C4-2B (cell line): Measurements from ENCODE around the gene TEX44.

Experiments
- H3K27ac ChIP-seq: fragments of 450-650 bp; 2 replicates; pipeline ENCODE4 v1.5.1; 2017
- ZFX ChIP-seq: fragments of 450-650 bp; IDR thresholded peaks from 2 replicates; pipeline ENCODE4 v1.6.1; 2017
- TF ChIP-seq, protein P1 (sequence below): fragments of 450-650 bp; conservative IDR thresholded peaks from 2 replicates; pipeline ENCODE4 v1.5.1; 2017; ENCODE audit warnings: mild to moderate bottlenecking

TEX44 gene

DNA sequence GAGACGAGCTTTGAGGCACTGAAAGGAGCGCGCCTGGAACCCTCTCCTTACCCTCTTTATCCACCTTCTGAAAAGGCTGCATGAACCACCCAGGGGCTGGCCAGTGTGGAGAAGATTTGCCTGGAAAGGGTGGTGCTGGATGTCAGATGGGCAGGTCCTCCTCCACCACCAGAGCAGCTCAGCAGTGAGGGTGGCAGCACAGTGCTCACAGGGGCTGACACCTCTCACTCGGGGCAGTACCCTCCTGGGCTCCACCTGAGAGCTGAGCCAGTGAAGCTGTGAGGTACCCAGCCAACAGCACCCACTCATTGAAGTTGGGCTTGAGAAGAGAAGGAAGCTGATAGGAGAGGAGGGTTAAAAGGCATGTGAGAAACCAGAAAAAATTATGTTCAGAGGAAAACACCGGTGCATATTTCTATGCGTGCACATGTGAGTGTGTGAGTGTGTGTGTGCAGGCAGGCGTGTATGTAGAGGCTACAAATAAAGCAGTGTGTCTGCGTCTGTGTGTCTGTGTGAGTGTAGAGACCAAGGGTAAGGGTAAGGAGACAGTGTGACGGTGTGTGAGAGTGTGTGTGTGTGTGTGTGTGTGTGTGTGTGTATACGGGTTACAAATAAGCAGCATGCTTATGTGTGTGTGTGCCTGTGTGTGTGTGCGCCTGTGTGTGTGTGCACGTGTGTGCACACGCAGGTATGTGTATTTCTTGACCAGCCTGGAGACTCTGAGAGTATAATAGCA is 40.7 kb downstream of the TEX44 start:
- no peak overlapping the region for H3K27ac ChIP-seq
- TF ChIP-seq, protein P1, sequence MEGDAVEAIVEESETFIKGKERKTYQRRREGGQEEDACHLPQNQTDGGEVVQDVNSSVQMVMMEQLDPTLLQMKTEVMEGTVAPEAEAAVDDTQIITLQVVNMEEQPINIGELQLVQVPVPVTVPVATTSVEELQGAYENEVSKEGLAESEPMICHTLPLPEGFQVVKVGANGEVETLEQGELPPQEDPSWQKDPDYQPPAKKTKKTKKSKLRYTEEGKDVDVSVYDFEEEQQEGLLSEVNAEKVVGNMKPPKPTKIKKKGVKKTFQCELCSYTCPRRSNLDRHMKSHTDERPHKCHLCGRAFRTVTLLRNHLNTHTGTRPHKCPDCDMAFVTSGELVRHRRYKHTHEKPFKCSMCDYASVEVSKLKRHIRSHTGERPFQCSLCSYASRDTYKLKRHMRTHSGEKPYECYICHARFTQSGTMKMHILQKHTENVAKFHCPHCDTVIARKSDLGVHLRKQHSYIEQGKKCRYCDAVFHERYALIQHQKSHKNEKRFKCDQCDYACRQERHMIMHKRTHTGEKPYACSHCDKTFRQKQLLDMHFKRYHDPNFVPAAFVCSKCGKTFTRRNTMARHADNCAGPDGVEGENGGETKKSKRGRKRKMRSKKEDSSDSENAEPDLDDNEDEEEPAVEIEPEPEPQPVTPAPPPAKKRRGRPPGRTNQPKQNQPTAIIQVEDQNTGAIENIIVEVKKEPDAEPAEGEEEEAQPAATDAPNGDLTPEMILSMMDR = no peak
- TF ChIP-seq ZFX = no peak

DNA sequence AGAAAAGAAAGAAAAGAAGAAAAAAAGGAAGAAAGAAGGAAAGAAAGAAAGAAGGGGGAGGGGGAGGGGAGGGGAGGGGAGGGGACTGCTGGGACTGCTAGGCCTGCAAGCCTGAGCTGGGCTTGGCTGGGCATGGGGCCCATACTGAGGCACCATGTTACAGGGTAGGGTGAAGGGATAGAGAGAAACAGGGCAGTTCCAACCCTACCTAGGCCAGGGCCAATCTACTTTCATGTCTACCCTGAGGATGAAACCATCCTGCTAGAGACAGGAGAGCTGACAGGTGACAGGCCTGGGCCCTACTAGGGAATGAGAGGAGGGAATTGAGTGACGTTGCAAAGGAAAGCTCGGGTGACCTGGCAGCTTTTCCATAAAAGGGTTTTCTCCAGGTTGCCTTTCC is 41.7 kb downstream of the TEX44 start:
- no peak for TF ChIP-seq ZFX
- TF ChIP-seq, protein P1 = no peak
- no peak overlapping the region for H3K27ac ChIP-seq

DNA sequence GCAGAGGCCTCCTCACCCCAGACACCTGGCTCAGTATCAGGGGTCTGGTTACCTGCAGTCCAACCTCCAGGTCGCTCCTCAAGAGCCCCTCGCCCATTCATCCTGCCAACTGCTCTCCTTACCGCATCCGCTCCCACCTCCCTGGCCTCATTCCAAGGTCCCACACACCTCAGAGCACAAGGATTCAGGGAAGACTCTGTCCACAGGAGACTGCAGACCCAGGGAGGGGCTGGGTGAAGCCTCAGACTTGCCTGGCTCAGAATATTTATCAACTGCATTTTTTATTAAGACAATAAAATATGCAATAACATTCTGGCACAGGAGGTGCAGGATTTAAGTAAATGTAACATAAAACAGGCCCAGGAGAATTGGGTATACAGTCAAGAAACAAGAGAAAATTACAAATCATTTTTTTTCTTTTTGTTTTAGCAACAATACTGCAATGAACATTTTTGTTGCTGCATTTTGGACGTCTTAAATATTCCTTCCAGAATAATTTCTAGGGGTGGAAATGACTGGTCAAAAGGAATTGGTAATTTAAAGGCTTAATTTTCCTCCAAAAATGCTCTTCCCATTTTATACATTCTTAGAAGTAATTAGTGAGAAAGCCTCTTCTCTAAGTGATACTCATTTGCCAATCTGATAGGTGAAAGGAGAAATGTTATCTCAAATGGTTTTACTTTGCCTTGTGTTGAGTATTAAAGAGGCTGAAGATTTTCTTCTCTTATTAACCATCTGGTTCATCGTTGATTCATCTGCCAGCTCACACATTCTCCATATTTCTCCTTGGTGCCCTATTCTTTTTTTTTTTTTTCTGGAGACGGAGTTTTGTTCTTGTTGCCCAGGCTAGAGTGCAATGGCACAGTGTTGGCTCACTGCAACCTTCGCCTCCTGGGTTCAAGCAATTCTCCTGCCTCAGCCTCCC is 42.5 kb downstream of the TEX44 start:
- H3K27ac ChIP-seq = no peak overlapping the region

DNA sequence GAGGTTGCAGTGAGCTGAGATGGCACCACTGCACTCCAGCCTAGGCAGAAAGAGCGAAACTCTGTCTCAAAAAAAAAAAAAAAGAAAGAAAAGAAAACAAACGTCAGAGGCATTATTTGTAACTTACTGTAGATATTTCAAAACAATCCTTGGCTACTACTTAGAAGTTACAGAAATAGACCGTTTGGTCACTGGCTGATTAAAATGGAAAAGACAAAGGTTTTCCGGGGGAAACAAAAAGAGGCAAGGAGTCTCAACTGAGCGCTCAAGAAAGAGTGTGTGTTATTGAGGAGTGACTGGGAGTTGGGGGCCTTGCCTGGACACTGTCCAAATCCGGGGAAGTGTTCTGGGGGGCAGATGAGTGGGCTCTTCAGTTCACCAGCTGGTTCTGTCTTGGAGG is 47.6 kb downstream of the TEX44 start:
- TF ChIP-seq, protein P1 = no peak
- no peak for TF ChIP-seq ZFX

More for the DNA sequence above, 42.5 kb downstream of the TEX44 start:
- TF ChIP-seq ZFX = no peak
- TF ChIP-seq, protein P1 = no peak

DNA sequence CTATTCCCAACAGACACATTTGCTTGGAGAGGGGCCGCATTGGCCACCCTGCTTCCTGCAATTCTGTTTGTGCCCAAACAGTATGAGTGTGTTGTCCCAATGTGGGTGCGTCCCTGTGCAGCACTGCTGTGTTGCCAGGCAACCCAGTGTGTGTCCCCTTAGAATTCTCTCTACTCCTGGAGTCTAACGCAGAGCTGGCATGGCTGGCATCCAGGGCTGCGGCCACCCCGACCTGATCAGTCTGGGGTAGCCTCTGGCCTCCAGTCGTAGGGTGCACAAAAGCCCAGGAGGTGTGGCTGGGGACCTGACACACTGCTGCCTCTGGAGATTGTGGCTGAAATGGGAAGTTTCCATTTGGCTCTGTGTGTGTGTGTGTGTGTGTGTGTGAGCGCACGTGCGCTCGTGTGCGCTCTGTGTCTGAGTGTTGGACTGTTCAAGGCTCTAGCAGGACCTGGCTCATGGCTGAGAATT is 48.0 kb downstream of the TEX44 start:
- TF ChIP-seq ZFX = no peak
- TF ChIP-seq, protein P1 = no peak
- no peak overlapping the region for H3K27ac ChIP-seq

More for the DNA sequence above, 47.6 kb downstream of the TEX44 start:
- no peak overlapping the region for H3K27ac ChIP-seq

DNA sequence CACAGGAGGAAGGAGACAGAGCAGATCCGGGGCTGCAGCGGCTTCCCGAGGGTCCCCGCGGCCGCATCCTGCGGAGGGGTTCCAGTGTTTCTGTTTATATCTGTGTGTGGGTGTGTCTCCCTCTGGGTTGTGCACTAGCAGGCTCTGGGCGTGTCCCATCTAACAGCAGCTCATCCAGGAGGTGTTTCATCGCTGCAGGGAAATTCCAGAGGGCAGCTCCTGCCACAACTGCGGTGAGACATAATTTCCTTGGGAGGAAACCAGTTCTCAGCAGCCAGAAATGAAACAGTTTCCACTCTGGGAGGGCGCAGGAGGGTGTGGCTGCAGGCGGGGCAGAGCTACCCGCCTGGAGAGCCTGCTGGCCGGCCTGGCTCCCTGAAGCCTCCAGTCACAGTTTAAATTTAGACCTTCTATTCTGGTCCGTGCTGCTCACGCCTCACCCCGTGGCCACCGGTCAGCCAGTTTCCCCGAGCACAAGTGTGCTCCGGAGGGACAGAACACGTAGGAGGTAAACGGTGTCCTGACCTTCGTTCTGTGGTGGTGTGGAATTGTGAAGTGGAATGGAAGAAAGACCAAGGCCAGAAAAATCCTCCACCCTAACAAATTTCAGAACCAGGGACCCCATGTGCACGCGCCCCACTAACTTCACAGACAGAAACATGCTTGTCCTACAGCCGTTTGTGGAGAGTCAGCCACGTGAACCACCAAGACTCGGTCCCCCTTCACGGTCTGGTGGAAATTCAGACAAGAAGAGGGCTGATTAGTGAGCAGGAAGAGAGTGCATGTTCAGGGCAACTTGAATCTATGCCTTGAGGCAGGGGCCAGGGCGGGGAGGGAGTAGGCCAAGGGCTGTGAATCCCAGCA is 50.2 kb downstream of the TEX44 start:
- TF ChIP-seq, protein P1 = no peak
- TF ChIP-seq ZFX = no peak
- no peak overlapping the region for H3K27ac ChIP-seq
